ENCODE measurements around the gene EHD4.

Gene EHD4

DNA sequence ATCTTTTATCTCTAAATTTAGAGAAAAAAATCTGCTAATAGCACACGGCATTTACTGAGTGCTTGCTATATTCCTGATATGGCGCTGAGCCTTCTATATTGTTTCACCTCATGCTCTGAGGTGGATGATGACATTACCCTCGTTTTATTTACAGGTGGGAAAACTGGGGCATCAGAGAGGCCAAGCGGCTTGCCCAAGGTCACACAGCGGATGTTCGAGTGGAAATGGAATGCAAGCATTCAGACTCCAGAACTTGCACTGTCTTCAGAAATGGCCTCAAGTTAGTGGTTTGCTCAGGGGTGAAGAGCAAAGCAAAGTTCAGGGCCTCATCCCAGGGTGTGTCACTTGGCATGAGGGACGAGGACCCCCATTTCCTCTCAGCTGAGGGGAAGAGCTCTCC is 17.3 kb downstream of the EHD4 start:
- no peak for DNase-seq

DNA sequence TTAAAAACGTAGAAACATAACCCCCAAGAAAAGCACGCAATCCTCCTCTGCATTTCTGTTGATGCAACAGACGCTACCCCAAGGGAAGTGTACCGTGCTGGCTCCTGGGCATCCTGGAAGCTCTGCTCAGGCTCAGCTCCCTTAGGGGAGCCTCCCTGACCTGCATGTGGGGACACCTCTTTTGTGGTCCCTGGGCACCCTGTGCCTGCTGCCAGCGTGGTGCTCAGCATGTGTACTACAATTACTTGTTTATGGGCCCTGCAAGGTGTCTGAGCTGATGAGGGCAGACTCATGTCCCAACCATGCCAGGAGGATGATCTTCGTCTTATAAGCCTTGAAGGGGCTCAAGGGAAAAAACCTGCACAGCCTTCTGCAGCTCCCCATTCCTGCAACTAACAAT is 18.3 kb downstream of the EHD4 start:
- DNase-seq: no peak

DNA sequence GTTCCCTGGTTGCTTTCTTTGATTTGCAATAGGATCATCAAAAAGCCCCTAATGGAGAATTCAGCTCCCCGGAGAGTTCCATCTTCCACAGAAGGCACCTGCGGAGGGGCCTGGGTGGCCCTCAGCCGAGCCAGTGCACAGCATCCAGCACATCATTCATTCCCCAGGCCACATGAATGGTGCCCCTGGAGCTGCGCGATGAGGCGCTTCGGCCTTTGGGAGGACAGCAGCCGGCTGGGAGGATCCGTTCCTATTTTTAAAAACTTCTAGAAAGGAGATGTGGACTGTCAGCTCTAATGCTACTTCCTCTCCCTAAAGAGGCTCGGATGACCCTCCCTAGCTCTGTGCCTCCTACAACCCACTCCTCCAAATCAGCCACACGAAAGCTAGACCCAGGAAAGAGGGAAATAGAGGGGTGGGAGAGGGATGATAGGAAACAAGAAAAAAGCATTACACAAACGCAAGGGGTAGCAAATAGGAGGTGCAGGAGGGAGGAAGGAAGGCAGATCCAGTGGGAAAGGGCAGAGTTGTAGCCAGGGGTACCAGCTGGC is 20.3 kb downstream of the EHD4 start:
- DNase-seq: no peak

DNA sequence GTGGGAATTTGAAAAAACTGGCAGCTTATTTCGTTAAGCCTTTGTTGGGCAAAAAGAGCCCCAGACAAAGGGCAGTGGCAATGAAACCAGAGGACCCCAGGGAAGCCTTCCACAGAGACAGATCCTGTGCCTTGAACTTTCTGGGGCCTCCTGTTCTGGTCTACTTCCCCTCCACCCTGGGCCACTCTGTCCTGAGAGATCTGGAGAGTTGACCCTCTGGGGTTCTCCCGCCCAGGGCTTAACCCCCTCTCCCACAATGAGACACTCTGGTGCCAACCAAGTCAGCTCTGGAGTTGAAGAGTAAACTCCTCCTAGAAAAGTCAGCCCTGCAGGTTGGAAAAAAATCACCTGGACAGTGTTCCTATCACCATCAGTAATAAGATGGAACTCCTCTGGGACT is 20.8 kb downstream of the EHD4 start:
- DNase-seq: no peak

DNA sequence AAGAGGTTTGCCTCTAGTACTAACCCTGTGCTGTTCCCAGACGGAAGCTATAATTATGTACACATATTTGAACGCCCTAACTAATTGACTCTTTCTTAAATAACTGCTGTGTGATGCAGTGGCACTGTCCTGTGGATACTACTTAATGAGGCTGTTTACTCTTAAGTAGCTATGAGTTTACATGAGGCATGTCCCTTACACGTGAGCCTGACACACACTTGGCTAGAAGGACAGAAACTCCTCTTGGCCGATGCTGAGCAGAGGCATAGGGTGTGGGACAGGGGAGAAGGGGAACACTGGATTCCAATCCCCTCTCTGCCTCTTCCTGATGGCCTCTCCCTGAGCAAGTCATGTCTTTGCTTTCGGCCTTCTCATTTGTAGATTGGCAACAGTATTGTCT is 21.9 kb downstream of the EHD4 start:
- DNase-seq: no peak

DNA sequence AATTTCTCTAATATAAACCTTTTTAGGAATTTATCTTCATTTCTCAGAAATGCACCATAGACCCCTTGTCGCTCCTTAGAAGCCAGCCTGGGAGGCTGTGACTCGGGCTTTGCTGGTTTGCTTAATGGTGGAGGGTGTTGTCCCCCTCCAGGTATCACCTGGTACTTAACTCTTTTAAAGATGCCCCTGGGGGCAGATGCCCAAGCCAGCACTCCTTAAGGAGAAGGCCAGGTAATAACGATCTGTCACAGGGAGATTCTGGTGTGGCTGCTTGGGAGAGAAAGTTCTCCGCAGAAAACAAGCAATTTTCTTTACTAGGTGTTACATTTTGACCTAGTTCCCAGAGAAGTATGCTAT is 22.3 kb downstream of the EHD4 start:
- no peak for DNase-seq

DNA sequence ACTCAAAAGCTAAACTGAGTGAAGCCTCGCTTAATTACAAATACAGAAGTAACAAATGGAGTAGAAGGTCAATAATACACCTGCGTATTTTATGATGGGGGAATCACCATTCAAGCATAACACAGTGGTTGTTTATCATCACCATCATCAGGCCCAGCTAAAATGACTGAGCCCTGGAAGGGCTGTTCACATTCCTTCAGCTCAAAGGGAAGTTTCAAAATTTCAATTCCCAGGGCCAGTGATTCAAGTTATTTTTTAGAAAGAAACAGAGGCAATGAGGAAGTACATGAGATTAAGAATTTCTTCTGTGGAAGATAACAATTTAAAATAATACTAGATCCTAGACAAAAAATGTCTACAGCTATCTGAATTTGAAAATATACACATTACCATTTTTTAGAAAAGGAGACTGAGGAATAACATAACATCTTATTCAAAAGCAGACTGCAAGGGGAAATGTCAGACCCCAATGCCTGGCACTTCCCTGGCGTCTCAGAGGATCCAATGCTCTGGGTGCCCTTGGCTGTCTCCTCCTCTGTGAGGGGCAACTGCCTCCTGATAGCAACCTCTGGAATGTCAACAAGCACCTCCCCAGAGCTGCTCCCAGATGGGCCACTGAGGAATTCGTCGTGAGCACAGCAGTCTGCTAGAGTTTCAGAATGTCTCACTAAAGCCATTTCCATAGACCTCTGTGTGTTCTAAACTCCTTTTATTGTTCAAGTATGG is 22.8 kb downstream of the EHD4 start:
- no peak for DNase-seq

DNA sequence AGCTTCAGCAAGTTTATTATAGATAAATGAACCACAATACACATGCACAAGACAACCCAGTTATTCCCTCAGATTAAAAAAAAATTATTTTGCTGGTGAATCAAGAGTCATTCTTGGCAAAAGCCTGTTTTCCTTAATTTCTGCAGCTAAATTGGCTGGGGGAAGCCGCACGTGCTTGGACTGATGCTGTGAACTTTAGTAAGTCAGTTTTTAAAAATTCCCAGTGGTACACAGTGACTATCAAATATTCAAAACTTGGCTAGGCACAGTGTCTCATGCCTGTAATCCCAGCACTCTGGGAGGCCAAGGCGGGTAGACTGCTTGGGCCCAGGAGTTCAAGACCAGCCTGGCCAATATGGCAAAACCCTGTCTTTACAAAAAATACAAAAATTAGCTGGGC is 23.9 kb downstream of the EHD4 start:
- DNase-seq: no peak

DNA sequence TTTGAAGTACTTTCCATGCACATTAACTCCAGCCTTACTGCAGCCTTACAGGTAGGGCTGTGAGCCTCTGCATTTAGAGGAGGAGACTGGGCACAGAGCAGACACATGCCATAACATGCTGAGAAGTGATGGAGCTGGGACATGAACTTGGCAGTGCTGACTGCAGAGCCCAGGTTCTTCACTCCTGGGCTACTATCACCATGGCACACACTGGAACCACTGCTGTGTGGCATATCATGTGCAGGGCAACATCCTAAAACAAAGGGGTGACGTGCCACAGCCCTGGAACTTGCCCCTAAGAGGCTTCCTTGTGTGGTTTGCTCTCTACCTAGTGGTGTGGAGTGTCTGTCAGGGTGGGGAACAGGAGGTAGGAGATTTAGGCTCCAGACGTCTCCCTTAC is 25.4 kb downstream of the EHD4 start:
- no peak for DNase-seq

DNA sequence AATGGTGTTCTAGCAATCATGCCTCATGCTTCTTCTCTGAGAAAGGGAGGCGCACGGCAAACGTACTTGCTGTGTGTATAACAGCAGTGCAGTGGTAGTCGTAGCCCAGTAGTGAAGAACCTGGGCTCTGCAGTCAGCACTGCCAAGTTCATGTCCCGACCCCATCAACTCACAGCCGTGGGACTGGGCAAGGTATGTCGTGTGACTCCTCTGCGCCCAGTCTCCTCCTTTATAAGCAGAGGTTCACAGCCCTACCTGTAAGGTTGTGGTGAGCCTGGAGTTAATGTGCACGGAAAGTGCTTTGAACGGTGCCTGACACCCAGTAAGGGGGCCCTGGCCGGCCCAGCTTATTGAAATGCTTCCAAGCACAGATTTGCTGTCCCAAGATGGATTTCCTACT is 26.6 kb downstream of the EHD4 start:
- DNase-seq: no peak

DNA sequence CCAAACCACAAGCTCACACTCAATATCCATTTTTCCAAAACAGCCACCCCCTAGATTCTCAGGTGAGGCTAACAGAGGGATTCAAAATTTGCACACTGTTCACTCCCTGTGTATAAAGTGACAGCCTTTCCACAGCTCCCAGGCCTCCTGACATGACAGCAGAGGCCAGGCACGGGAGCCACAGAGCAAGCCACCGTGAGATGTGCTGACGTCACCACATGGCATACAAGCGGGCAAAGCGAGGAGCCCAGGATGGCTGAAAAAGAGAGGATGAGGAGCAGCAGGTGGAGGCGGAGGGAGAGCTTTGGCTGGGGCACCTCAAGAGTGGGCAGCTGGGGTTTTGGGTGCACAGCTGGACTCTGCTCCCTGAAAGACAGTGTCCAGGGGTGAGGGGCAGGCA is 27.1 kb downstream of the EHD4 start:
- no peak for DNase-seq

DNA sequence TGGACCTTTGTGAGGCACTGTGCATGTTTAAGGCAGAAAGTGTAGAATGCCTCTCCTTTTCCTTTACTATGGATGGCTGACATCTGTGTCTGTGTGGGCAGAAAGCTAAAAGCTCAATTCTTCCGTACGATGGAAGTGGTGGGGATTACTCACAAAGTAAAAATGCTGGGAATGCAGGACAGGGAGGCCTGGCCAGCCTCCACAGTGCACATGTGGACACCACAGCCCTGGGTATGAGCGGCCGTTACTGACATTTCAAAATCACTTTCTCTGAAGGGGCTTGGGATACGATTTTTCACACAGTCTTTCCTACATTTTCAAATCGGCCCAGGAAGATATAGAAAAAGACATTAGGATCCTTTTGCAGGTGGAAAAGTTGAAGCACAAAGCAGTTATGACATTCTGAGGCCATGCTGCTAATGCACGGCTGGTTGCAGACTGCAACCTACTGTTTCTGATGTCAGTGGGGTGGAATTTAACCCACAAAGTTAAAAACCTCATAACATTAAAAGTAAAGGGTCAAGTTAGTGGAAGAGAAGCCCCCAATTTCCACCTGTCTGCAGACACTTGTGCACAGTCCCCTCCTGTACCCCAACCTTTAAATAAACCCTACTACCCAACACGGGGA is 27.9 kb downstream of the EHD4 start:
- no peak for DNase-seq

DNA sequence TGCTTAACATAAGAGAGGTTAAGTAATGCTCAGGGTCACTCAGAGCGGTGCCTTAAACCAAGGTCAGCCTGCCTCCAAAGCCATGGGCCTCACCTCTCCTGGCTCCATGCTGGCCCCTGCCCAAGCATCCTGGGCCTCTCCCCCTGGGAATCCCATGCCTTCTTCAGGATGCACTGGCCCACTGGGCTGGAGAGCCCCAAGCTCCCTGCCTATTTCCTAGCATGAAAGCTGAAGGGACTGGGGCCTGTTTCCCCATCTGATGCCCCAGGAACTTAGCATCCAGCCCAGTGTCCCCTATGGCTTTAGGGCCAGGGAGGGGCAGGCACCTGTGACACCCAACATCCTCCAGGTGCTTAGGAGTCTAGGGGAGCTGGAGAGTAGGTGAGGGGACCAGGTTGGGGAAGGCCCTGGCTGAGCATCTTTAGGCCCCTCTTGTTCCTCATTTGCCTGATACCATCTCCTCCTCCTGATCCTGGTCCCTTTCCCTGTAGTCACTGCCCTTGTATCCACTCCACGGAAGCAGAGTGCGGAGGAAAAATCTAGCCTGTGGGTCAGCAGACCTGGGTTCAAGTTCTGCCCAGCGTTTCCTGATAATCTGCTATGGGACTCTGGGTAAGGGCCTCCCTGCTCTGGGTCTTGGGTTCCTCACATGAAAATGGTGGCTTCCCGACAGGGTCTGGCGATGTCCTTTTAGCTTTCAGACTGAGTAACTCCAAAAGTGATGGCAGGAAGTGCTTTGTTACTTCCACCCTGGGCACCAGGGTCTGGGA is 28.6 kb downstream of the EHD4 start:
- DNase-seq: no peak

DNA sequence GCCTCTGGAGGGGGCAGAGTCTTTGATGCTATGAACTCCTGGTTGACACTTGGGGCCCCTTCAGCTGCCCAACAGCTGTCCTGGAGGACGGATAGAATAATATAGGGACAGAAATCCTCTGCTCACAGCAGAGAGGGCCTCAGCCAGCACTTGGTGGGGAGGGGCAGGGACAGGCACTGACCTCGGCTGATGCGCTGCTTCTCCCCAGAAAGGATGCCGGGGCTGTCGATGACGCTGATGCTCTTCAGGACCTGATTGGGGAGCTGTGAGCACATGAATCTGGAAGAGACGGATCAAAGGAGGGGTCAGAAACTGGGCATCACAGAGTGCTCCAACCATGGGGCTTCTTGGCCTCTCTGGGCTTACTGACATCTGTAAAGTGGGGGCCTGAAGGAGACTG is 29.5 kb downstream of the EHD4 start:
- DNase-seq: no peak

DNA sequence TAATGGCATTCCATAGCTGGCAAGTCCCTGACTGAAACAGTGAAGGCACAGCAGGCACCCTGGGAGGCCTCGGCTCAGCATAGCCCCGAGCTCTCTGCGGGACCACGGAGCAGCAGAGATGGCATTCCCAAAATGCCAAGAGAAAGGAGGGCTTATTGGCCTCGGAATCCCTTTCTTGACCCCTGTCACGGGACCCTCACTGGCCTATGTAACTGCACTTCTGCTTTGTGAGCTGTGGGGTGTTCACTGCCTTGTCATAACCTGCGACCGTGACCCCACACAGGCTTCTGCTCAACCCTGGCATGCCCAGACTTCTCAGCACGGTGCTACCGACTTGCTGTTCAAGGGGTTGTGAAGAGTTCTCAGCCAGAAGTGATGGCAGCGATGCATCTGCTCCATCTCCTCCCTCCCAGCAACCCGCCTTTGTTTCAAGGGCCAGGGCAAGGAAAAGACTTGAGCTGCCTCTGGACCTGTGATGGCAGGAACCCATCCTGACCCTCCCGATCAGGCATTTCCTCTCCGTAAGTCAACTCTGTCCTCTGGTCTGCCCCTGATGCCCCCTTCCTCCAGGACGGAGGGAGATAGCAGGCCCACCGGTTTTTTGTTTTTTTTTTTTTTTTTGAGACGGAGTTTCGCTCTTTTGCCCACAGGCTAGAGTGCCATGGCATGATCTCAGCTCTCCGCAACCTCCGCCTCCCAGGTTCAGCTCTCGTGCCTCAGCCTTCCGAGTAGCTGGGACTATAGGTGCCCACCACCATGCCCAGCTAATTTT is 30.5 kb downstream of the EHD4 start:
- DNase-seq: peak; percentile 46

DNA sequence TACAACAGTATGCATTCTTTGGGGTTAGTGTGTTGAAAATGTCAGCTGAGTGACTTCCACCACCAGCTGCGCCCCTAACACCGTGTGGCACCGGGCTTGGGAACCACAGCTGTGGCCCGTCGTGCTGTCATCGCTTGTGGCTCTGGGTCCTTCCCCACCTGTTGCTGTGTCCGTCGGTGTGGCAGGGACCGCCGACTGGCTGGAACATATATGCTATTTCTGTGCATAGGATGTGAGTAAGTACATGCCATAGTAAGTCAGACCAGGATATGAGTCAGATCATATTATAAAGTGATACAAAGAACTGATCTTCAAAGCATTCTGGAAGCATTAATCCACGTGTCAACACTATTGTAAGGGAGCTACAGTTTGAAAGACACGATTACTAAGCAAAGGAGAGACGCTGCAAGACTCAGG is 31.9 kb downstream of the EHD4 start:
- DNase-seq: no peak

DNA sequence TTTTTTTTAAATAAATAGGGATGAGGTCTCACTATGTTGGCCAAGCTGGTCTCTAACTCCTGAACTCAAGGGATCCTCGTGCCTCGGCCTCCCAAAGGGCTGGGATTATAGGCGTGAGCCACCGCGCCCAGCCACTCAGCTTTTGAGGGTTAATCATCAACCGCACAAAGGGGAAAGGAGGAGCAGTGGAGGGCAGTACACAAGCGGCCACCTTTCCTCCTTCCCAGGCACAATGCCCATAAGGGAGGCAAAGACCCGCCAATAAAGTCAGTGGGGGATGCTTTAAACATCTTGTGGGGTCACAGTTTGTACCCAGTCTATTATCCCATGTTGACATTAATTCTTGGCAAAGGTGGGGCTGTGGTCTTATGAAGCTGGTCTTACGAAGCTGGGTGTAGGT is 32.4 kb downstream of the EHD4 start:
- no peak for DNase-seq

DNA sequence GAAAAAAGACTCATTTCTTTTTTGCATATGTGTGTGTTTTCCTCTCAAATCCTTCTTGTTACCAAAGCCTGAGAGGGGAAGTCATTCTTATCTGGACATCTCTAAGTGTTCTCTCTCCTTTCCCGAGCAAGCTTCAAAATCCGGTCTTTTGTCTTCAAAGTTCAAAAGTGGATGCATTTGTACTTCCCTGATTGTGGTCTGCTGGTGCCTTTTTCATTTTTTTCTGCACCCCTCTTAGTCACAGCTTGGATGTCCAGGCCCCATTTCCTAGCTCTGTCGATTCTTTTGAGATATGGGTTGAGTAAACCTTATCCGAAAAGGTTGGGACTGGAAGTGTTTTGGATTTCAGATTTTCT is 34.8 kb downstream of the EHD4 start:
- no peak for DNase-seq

DNA sequence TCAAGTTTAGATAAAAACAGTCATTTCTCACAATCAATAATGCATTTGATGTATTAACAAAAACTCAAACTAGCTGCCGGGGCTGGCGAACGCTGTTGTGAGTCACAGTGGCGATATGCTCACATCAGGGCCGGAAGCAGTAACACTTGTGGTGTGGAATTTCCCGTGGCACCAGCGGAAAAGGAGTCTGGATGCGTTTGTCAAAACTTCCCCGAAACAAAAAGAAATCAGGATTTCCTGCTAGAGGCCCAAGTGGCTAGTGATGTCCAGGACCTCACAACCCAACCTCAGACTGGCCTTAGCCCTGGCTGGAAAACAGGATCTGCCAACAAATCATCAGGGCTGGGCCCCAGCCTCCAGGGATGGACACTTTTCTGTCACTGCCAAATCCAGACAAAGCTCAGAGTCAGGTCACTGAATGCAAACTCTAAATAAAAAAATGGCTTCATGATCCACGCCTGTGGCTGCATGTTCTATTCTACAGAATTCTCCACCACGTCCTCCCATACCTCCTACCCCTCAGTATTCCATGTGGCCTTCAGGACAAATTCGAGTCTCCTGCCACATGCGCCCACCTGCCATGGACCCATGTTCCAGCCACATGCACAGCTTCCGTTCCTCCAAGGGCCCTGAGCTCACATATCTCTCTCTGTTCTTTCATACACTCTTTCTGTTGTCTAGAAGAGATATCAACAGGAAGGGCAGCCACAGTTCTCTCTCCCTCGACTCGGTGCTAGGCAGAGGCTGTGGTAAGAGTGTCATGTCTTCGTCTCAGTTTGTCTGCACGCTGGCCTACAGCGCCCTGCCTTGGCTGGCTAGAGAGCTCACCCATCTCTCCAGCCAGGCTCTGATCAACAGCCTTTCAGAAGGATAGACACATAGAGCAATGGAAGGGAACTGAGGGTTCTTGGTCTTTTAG is 35.4 kb downstream of the EHD4 start:
- DNase-seq: no peak

DNA sequence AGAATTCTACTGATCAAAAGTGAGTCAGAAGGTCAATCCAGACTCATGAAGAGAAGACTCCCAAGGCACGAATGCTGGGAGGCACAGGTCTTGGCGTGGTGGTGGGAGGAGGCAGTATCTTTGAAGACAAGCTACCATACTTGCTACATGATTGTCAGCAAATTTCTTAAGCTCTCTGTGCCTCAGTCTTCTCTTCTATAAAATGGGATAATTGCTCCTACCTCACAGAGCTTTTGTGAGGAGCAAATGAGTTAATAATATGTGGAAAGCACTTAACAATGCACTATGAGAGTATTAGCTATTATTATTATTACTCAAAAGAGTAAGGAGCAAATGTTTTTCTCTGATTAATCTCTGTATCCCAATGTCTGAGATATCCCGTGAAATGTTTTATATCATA is 36.2 kb downstream of the EHD4 start:
- DNase-seq: no peak

DNA sequence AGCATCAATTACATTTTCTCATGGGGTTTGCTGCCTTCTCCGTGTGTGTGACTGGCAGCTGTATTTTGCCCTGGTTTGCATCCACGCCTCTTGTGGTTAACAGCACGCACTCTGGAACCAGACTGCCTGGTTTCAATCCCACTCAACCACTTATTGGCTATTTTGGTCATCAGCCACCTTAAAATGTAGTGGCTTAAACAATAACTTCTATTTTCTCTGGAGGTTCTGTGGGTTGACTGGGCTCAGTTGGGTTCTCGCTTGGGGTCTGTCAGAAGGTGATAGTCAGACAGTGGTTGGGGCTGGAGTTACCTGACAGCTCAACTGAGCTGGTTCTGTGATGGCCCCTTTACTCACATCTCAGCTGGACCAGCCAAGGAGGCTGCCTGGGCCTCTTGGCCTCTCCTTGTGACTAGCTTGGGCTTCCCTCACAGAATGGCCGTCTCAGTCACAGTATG is 36.8 kb downstream of the EHD4 start:
- DNase-seq: no peak

DNA sequence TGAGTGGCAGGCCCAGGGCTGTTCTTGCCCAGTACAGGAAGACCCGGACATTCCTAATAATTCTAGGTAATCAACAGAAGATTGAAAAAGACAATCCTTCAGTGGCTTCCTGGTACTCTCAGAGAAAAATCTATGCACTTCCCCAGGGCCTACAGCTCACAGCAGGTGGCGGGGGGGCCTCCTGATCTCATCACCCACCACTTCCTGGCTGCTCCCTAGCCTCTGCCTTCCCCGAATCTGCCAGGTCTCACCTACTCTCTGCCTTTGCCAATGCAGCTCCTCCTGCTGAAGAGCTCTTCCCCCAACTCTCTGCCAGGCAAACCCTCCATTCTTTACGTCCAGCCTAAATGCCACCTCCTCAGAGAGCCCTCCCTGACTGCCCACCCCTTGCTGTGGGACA is 37.5 kb downstream of the EHD4 start:
- DNase-seq: no peak
